H1 (cell line): Measurements from ENCODE around the gene ZYX. TPM values are rescaled to one million over a fixed set of nuclear protein-coding genes. Genes with fewer than 3 reads are reported as not detected.
A peak's percentile ranks its signal among the peaks of the same experiment; 100 is the strongest.

Experiments
- CTCF ChIA-PET: fragments of 300-600 bp; sonication (Branson Sonifier 250); formaldehyde crosslinking; loops from one replicate; lab custom pipeline; 2021; ENCODE audit not compliant: partially characterized antibody; lab: Charles Lee
- POLR2A ChIA-PET: fragments of 300-600 bp; sonication (Branson Sonifier 250); formaldehyde crosslinking; loops from one replicate; lab custom pipeline; 2021; ENCODE audit warnings: inconsistent platforms; ENCODE audit not compliant: partially characterized antibody; lab: Charles Lee
- DNase-seq, 2 experiments: peaks; one replicate each; pipeline versions ENCODE4 v3.0.0 to v3.0.0-alpha.2; 2010 to 2022; ENCODE audit warnings: low spot score in 2 of 2, low read depth in 1 of 2, mixed read lengths in 1 of 2
- FAIRE-seq: peaks from 2 replicates; lab custom pipeline; 2011; peaks lifted over from hg19 to GRCh38; lab: Jason Lieb, UNC
- H2AFZ ChIP-seq: 2 replicates; pipeline ENCODE4 v1.8.1; 2012; ENCODE audit warnings: low read length, inconsistent platforms
- H2AK5ac ChIP-seq: 2 replicates; pipeline ENCODE4 v1.6.1; 2013; ENCODE audit warnings: low read depth, low read length
- H2BK120ac ChIP-seq: replicated peaks from 2 replicates; pipeline ENCODE3; 2013; ENCODE audit warnings: low read depth, low read length, inconsistent platforms
- H2BK12ac ChIP-seq: 2 replicates; pipeline ENCODE4 v1.6.1; 2013; ENCODE audit warnings: low read depth, low read length
- H2BK15ac ChIP-seq: 2 replicates; pipeline ENCODE4 v1.6.1; 2013; ENCODE audit warnings: low read length
- H2BK20ac ChIP-seq: 2 replicates; pipeline ENCODE4 v1.6.1; 2013; ENCODE audit warnings: low read length
- H2BK5ac ChIP-seq: 2 replicates; pipeline ENCODE4 v1.6.1; 2013; ENCODE audit warnings: low read depth, low read length
- H3K14ac ChIP-seq: 2 replicates; pipeline ENCODE4 v1.6.1; 2013; ENCODE audit warnings: inconsistent platforms; ENCODE audit not compliant: insufficient read length
- H3K18ac ChIP-seq: 2 replicates; pipeline ENCODE4 v1.6.1; 2013; ENCODE audit warnings: low read length; ENCODE audit errors: extremely low read depth
- H3K23ac ChIP-seq: 2 replicates; pipeline ENCODE4 v1.6.1; 2013; ENCODE audit warnings: inconsistent platforms; ENCODE audit not compliant: insufficient read length
- H3K23me2 ChIP-seq: 2 replicates; pipeline ENCODE4 v1.6.1; 2013; ENCODE audit warnings: low read depth, low read length
- H3K27ac ChIP-seq: 2 replicates; pipeline ENCODE4 v1.6.1; 2011; ENCODE audit warnings: low read depth, low read length, inconsistent platforms
- H3K27me3 ChIP-seq, 4 experiments: replicated peaks in 1 of 4; 1 replicate in 1 of 4; 2 replicates in 3 of 4; pipeline versions ENCODE4 v1.6.1 to v1.8.1; 2011 to 2013; ENCODE audit warnings: low read length in 3 of 4, mild to moderate bottlenecking in 3 of 4, inconsistent platforms in 2 of 4, mixed read lengths in 2 of 4, moderate library complexity in 1 of 4; ENCODE audit not compliant: control insufficient read depth in 3 of 4, insufficient read depth in 3 of 4; ENCODE audit errors: extremely low read depth in 1 of 4
- H3K36me3 ChIP-seq, 4 experiments: 2 replicates each; pipeline versions ENCODE4 v1.6.1 to v1.8.1; 2011 to 2013; ENCODE audit warnings: mild to moderate bottlenecking in 4 of 4, low read length in 3 of 4, moderate library complexity in 2 of 4, control low read depth in 1 of 4, inconsistent platforms in 1 of 4; ENCODE audit not compliant: insufficient read depth in 4 of 4, control insufficient read depth in 2 of 4
- H3K4ac ChIP-seq: replicated peaks from 2 replicates; pipeline ENCODE3; 2013; ENCODE audit warnings: low read length, low read depth, mixed read lengths, inconsistent platforms; ENCODE audit not compliant: insufficient read length
- H3K4me1 ChIP-seq, 4 experiments: replicated peaks in 1 of 4; 1 replicate in 1 of 4; 2 replicates in 3 of 4; pipeline versions ENCODE4 v1.6.1 to v1.8.1; 2011 to 2013; ENCODE audit warnings: low read length in 3 of 4, inconsistent platforms in 2 of 4, mixed read lengths in 1 of 4; ENCODE audit not compliant: insufficient read depth in 4 of 4, control insufficient read depth in 3 of 4
- H3K4me2 ChIP-seq, 2 experiments: 2 replicates each; pipeline versions ENCODE4 v1.6.1 to v1.8.1; 2011 to 2013; ENCODE audit warnings: low read depth in 2 of 2, low read length in 2 of 2, control low read depth in 1 of 2, inconsistent platforms in 1 of 2, mild to moderate bottlenecking in 1 of 2; ENCODE audit not compliant: insufficient read depth in 1 of 2
- H3K4me3 ChIP-seq, 4 experiments: fragments of 200-600, 300-600 bp in 1 of 4; sonication (generic), shearing (Covaris generic), sonication (Bioruptor Twin) in 1 of 4; 2 replicates each; pipeline versions ENCODE4 v1.5.1 to v1.8.1; 2011 to 2016; ENCODE audit warnings: low read length in 4 of 4, low read depth in 3 of 4, control low read depth in 2 of 4, inconsistent platforms in 2 of 4, mild to moderate bottlenecking in 2 of 4, mixed read lengths in 1 of 4, moderate library complexity in 1 of 4; ENCODE audit not compliant: insufficient read depth in 2 of 4; ENCODE audit errors: extremely low read depth in 1 of 4
- H3K56ac ChIP-seq: replicated peaks from 2 replicates; pipeline ENCODE3; 2013; ENCODE audit warnings: low read depth, mild to moderate bottlenecking, mixed read lengths, low read length, inconsistent platforms; ENCODE audit not compliant: insufficient read length
- H3K79me1 ChIP-seq: 2 replicates; pipeline ENCODE4 v1.6.1; 2013; ENCODE audit warnings: low read depth, low read length, control low read depth
- H3K79me2 ChIP-seq, 2 experiments: 2 replicates each; pipeline versions ENCODE4 v1.6.1 to v1.8.1; 2012 to 2013; ENCODE audit warnings: low read length in 2 of 2, mild to moderate bottlenecking in 2 of 2, inconsistent platforms in 1 of 2; ENCODE audit not compliant: insufficient read depth in 2 of 2, control insufficient read depth in 1 of 2
- H3K9ac ChIP-seq, 4 experiments: replicated peaks in 1 of 4; 1 replicate in 1 of 4; 2 replicates in 3 of 4; pipeline versions ENCODE4 v1.6.1 to v1.8.1; 2011 to 2013; ENCODE audit warnings: low read depth in 3 of 4, low read length in 3 of 4, control low read depth in 2 of 4, mild to moderate bottlenecking in 2 of 4, moderate library complexity in 2 of 4, inconsistent platforms in 1 of 4; ENCODE audit errors: extremely low read depth in 1 of 4
- H3K9me3 ChIP-seq, 2 experiments: 2 replicates each; pipeline versions ENCODE4 v1.6.1 to v1.8.1; 2012 to 2013; ENCODE audit warnings: mild to moderate bottlenecking in 2 of 2, moderate library complexity in 2 of 2, control low read depth in 1 of 2, inconsistent platforms in 1 of 2, low read depth in 1 of 2, low read length in 1 of 2, mixed read lengths in 1 of 2; ENCODE audit not compliant: insufficient read depth in 2 of 2
- H4K20me1 ChIP-seq, 2 experiments: replicated peaks in 1 of 2; 2 replicates each; pipeline versions ENCODE3 to v1.8.1; 2011 to 2013; ENCODE audit warnings: inconsistent platforms in 2 of 2, low read length in 2 of 2, mild to moderate bottlenecking in 1 of 2; ENCODE audit not compliant: insufficient read depth in 2 of 2, control insufficient read depth in 1 of 2
- H4K5ac ChIP-seq: 2 replicates; pipeline ENCODE4 v1.6.1; 2013; ENCODE audit warnings: low read length, low read depth, mixed read lengths, inconsistent platforms; ENCODE audit not compliant: insufficient read length
- H4K8ac ChIP-seq: 2 replicates; pipeline ENCODE4 v1.8.0; 2013; ENCODE audit warnings: mild to moderate bottlenecking, moderate library complexity, low read length, inconsistent platforms; ENCODE audit not compliant: insufficient read depth; ENCODE audit errors: extremely low read depth
- H4K91ac ChIP-seq: replicated peaks from 2 replicates; pipeline ENCODE3; 2013; ENCODE audit warnings: low read length, mixed read lengths, inconsistent platforms; ENCODE audit not compliant: insufficient read length
- JUN ChIP-seq: IDR thresholded peaks from 2 replicates; pipeline ENCODE4 v1.6.1; 2011; ENCODE audit warnings: low read depth, mild to moderate bottlenecking, improper control_type of control experiment, low read length
- RAD21 ChIP-seq, 2 experiments: IDR thresholded peaks in 1 of 2; conservative IDR thresholded peaks in 1 of 2; 2 replicates each; pipeline ENCODE4 v1.6.1; 2011; ENCODE audit warnings: low read depth in 2 of 2, low read length in 2 of 2, improper control_type of control experiment in 1 of 2, inconsistent platforms in 1 of 2, mild to moderate bottlenecking in 1 of 2, moderate library complexity in 1 of 2
- WGBS, 2 experiments: shearing (Covaris generic) in 1 of 2; methylation state at CpG; one replicate each; pipeline versions ENCODE4 v1.1.6 to v1.1.7; 2013 to 2015; ENCODE audit warnings: low lambda C conversion rate in 2 of 2, mixed read lengths in 2 of 2, inconsistent platforms in 1 of 2, low coverage in 1 of 2, missing lambda C conversion rate in 1 of 2; ENCODE audit not compliant: insufficient replicate concordance in 2 of 2, insufficient coverage in 1 of 2, insufficient read length in 1 of 2; ENCODE audit errors: extremely low coverage in 1 of 2, missing lambda C conversion rate in 1 of 2; 5-methylcytosine and 5-hydroxymethylcytosine counted together
- polyA plus RNA-seq, 7 experiments: library from polyadenylated mRNA; depleted of rRNA in 3 of 7; stranded (reverse) in 5 of 7; unstranded in 2 of 7; fragments of >200 nt in 5 of 7; fragments of 200-250 nt in 2 of 7; gene quantifications; 1 replicate in 5 of 7; 2 replicates in 1 of 7; 4 replicates in 1 of 7; pipeline versions ENCODE4 v1.2.1 to v1.2.3, GENCODE V29; 2011 to 2013; ENCODE audit warnings: missing spikeins in 2 of 7, mixed read lengths in 2 of 7
- total RNA-seq: library from RNA; stranded (reverse); fragmentation: NEBNext Ultra II Directional; extraction: Animal tissue kit (Norgen Biotek cat#: 25700); gene quantifications from 2 replicates; pipeline ENCODE4 v1.2.1, GENCODE V29; 2021
- TF ChIP-seq, protein P1 (sequence below), 3 experiments: IDR thresholded peaks; 1 replicate in 2 of 3; 2 replicates in 1 of 3; pipeline versions ENCODE4 v1.5.1 to v1.6.1; 2011; ENCODE audit warnings: low read length in 3 of 3, mild to moderate bottlenecking in 3 of 3, inconsistent platforms in 2 of 3, low read depth in 1 of 3, moderate library complexity in 1 of 3; ENCODE audit not compliant: insufficient read depth in 1 of 3; ENCODE audit errors: control extremely low read depth in 1 of 3

Gene ZYX
- total and polyA plus RNA-seq, 2 of the 8 experiments (the other 6 are each of a cell fraction or from before 2014, with no cell fraction given), result 40.6 to 159 TPM

GRCh38 chr7:143395187-143396149 is 14.3 kb downstream of the ZYX start:
- H2BK12ac ChIP-seq, result no peak overlapping the region
- no peak overlapping the region for H2BK20ac ChIP-seq
- H2BK120ac ChIP-seq, result no peak overlapping the region
- H3K79me2 ChIP-seq, result peaks cover 0 to 2% of the 10 kb centered on the region in 2 experiments; a peak in 2 of 4 replicates
- no peak overlapping the region for H3K4me2 ChIP-seq
- H3K79me1 ChIP-seq, result peaks cover 2% of the 10 kb centered on the region; the same call in 1 of the 2 replicates
- no peak overlapping the region for H3K9ac ChIP-seq
- peaks cover 22 to 40% of the 10 kb centered on the region in 2 experiments for H4K20me1 ChIP-seq
- H4K91ac ChIP-seq, result no peak overlapping the region
- H2BK15ac ChIP-seq, result no peak overlapping the region
- H3K23me2 ChIP-seq, result no peaks in the 10 kb centered on the region
- H3K36me3 ChIP-seq, result peaks cover 45 to 94% (median 88%) of the 10 kb centered on the region in 4 experiments
- POLR2A ChIA-PET, result interaction anchor here (0.6 to 25.2 kb wide), 6 partner anchors 7 to 64 kb away, joined by 3 to 518 read pairs (median 5); partner anchors contain the start of genes EPHA1, FAM131B and ZYX
- no peak overlapping the region for H3K14ac ChIP-seq
- H3K18ac ChIP-seq, result no peak overlapping the region
- no peak overlapping the region for H4K8ac ChIP-seq
- no peak overlapping the region for H3K23ac ChIP-seq
- H2AFZ ChIP-seq, result no peak overlapping the region
- no peaks in the 10 kb centered on the region for H3K9me3 ChIP-seq
- H3K27ac ChIP-seq, result no peak overlapping the region
- no peak for FAIRE-seq
- H2AK5ac ChIP-seq, result no peak overlapping the region
- no peak overlapping the region for H3K4me3 ChIP-seq
- H3K4ac ChIP-seq, result no peak overlapping the region
- TF ChIP-seq, protein P1, sequence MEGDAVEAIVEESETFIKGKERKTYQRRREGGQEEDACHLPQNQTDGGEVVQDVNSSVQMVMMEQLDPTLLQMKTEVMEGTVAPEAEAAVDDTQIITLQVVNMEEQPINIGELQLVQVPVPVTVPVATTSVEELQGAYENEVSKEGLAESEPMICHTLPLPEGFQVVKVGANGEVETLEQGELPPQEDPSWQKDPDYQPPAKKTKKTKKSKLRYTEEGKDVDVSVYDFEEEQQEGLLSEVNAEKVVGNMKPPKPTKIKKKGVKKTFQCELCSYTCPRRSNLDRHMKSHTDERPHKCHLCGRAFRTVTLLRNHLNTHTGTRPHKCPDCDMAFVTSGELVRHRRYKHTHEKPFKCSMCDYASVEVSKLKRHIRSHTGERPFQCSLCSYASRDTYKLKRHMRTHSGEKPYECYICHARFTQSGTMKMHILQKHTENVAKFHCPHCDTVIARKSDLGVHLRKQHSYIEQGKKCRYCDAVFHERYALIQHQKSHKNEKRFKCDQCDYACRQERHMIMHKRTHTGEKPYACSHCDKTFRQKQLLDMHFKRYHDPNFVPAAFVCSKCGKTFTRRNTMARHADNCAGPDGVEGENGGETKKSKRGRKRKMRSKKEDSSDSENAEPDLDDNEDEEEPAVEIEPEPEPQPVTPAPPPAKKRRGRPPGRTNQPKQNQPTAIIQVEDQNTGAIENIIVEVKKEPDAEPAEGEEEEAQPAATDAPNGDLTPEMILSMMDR (IDR thresholded peaks at IDR 0.05; ENCODE audit: control extremely low read depth in 1 of 3, insufficient read depth in 1 of 3, low read depth in 1 of 3, low read length in 3 of 3), result peak in 2 of 3 experiments; percentile 14 to 24; a peak in 2 of 4 replicates
- TF ChIP-seq JUN, result no peak
- TF ChIP-seq RAD21 (IDR thresholded peaks at IDR 0.05 in 1 of 2, conservative IDR thresholded peaks at IDR 0.05 in 1 of 2; ENCODE audit: low read depth in 2 of 2, low read length in 2 of 2), result peak in 1 of 2 experiments; percentile 11; a peak in 1 of 4 replicates
- no peak overlapping the region for H2BK5ac ChIP-seq
- 93% methylated on average over 21 of the region's 21 CpGs; no CpG with 5 or more reads in 1 of the 2 experiments for WGBS, 2 experiments
- no peak for DNase-seq
- no peaks in the 10 kb centered on the region for H3K27me3 ChIP-seq
- CTCF ChIA-PET, result interaction anchor here (1.3 to 23.5 kb wide), 9 partner anchors 11 to 96 kb away, joined by 3 to 359 read pairs (median 5); partner anchors contain the start of genes EPHA1 and ZYX
- no peak overlapping the region for H3K56ac ChIP-seq
- no peaks in the 10 kb centered on the region; a peak in 1 of 7 replicates for H3K4me1 ChIP-seq
- H4K5ac ChIP-seq, result no peak overlapping the region
